ENCODE data around the gene UBE2J2.

DNA sequence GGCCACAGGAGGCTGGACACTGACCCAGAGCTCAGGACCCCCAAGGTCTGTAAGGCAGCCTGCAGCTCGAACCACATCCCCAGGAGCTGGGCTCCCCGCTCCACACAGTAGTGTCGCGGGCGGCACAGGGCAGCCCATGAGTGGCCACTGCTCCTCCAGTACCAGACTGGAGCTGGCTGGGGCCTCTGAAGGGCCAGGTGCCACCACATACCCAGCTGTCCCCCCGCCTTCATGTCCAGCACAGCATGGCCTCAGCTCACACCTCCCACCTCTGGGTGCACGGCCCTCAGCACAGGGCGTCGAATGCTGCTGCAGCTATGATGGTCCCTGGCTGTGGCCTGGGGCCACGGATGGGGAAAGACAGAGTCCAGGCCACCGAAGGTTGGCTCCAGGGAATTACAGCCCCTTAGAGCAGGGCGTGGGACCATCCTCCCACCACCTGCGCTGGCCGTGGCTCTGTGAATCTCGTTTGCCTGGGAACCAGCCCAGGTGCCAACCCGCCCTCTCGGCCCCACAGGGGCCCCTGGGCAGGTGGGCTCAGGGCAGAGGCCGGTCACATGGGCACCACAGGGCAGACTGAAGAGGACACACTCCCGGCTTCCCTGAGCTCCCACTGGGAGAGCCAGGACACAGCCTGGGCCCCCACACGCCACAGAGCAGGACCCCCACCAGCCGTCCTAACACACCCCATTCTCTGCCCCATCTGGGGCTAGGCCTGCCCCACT lies 57.6 kb downstream of the UBE2J2 start:
- TF ChIP-seq, protein P1, sequence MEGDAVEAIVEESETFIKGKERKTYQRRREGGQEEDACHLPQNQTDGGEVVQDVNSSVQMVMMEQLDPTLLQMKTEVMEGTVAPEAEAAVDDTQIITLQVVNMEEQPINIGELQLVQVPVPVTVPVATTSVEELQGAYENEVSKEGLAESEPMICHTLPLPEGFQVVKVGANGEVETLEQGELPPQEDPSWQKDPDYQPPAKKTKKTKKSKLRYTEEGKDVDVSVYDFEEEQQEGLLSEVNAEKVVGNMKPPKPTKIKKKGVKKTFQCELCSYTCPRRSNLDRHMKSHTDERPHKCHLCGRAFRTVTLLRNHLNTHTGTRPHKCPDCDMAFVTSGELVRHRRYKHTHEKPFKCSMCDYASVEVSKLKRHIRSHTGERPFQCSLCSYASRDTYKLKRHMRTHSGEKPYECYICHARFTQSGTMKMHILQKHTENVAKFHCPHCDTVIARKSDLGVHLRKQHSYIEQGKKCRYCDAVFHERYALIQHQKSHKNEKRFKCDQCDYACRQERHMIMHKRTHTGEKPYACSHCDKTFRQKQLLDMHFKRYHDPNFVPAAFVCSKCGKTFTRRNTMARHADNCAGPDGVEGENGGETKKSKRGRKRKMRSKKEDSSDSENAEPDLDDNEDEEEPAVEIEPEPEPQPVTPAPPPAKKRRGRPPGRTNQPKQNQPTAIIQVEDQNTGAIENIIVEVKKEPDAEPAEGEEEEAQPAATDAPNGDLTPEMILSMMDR (IDR thresholded peaks at IDR 0.05; ENCODE audit: borderline replicate concordance, extremely low read depth, low read length, poor library complexity, severe bottlenecking), result no peak
- TF ChIP-seq EZH2 (IDR thresholded peaks at IDR 0.05; ENCODE audit: borderline replicate concordance, low read depth, low read length, severe bottlenecking), result no peak

Data from DND-41 (cell line).